ENCODE data around the gene VIT.

VIT gene

DNA sequence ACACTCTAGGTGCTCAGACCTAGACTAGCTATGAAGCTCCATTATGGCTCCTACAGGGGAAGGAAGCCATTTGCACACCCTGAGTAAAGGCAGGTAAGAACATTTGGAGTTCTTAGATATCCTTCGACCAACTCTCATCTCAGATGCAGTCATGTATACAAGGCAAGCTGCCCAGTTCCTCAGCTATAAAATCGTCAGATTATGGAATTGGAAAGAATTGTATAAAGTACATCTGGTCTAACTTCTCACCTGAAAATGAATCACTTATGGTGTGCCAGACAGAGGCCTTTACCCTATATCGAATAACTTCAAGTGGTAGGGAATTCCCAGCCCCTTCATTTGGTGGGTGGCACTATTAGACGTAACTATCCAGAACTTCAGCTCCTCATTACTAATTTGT lies 79.3 kb downstream of the VIT start:
- TF ChIP-seq, protein P1, sequence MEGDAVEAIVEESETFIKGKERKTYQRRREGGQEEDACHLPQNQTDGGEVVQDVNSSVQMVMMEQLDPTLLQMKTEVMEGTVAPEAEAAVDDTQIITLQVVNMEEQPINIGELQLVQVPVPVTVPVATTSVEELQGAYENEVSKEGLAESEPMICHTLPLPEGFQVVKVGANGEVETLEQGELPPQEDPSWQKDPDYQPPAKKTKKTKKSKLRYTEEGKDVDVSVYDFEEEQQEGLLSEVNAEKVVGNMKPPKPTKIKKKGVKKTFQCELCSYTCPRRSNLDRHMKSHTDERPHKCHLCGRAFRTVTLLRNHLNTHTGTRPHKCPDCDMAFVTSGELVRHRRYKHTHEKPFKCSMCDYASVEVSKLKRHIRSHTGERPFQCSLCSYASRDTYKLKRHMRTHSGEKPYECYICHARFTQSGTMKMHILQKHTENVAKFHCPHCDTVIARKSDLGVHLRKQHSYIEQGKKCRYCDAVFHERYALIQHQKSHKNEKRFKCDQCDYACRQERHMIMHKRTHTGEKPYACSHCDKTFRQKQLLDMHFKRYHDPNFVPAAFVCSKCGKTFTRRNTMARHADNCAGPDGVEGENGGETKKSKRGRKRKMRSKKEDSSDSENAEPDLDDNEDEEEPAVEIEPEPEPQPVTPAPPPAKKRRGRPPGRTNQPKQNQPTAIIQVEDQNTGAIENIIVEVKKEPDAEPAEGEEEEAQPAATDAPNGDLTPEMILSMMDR (IDR thresholded peaks at IDR 0.05; ENCODE audit: borderline replicate concordance, control extremely low read depth, extremely low read depth, insufficient read depth, missing control alignments), result no peak
- DNase-seq (ENCODE audit: low spot score), result no peak
- in situ Hi-C loops (cut with MboI; ENCODE audit: low sequenced_read_pairs, unreplicated experiment), result no loop called here

DNA sequence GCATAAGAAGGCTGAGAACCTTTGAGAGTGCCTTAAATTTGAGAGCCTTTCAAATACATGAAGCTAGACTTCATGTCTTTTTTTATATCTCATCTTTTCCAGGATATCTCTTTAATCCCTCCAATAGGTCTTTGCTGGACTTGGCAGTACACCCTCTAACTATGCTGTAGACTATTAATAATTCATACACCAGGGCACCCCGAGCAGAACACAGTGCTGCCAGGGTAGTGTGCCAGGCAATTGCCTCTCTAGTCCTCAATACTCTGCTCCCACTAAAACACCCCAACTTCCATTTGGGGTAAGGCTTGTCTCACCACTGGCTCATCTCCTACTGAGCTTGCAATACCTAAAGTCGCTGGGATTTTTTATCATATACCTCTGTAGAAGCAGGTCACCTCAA lies 80.8 kb downstream of the VIT start:
- in situ Hi-C loops (cut with MboI; ENCODE audit: low sequenced_read_pairs, unreplicated experiment), result no loop called here
- no peak for DNase-seq (ENCODE audit: low spot score)
- TF ChIP-seq, protein P1 (IDR thresholded peaks at IDR 0.05; ENCODE audit: borderline replicate concordance, control extremely low read depth, extremely low read depth, insufficient read depth, missing control alignments), result no peak

DNA sequence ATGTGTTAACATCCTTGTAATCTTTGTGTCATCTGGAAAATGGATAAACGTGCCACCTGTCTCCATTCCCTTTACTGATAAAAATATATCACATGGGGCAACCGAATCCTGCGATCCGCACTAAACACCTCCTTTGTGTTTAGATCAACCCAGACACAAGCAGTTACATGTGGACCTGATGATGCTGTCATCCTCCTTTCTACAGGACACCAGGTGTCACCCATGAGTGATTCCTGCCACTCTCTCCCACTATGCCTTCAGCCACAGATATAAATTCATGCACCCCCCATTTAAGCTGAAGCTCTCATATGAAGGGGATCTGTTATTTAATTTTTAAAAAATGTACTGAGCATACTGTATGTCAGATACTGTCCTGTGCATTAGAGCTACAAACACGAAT lies 81.3 kb downstream of the VIT start:
- TF ChIP-seq, protein P1 (IDR thresholded peaks at IDR 0.05; ENCODE audit: borderline replicate concordance, control extremely low read depth, extremely low read depth, insufficient read depth, missing control alignments), result no peak
- DNase-seq (ENCODE audit: low spot score), result no peak
- in situ Hi-C loops (cut with MboI; ENCODE audit: low sequenced_read_pairs, unreplicated experiment), result no loop called here

DNA sequence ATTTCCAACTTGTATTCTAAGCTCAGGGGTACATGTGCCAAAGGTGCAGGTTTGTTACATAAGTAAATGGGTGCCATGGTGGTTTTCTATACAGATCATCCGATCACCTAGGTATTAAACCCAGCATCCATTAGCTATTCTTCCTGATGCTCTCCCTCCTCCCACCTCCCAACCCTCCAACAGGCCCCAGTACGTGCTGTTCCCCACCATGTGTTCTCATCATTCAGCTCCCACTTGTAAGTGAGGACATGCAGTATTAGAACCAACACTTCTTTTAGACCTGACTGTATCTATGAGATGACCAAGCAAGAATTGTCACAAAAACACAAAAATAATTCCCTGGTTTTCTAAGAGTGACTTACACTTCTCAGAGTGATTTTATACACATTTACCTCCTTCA lies 83.0 kb downstream of the VIT start:
- in situ Hi-C loops (cut with MboI; ENCODE audit: low sequenced_read_pairs, unreplicated experiment), result no loop called here
- no peak for DNase-seq (ENCODE audit: low spot score)
- TF ChIP-seq, protein P1 (IDR thresholded peaks at IDR 0.05; ENCODE audit: borderline replicate concordance, control extremely low read depth, extremely low read depth, insufficient read depth, missing control alignments), result no peak

DNA sequence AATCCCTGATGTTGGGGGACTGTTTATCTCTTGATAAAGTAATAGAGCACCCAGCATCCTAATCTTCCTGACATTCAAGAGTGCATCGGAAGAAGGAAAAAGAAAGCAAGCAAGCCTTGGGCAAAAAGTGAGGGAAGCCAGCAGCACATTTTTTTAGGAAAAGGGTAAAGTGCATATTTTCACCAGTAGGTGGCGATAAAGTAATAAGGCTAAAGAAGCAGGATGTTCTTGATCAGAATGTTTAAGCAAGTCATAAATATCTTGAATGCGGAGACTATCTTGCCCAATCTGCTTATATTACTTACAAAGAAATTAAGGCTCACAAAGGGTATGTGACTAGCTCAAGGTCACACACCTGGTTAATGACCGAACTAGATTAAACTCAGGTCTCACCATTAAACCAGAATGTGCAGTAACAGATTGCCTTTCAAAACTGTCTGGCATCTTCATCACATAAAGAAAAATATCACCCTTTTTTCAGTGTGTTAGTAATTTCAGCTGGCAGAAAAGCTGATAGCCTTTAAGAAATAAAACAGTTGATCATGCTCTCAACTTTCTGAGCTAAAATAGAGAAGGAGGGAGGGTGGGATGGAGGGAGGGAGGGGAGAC lies 83.8 kb downstream of the VIT start:
- TF ChIP-seq, protein P1 (IDR thresholded peaks at IDR 0.05; ENCODE audit: borderline replicate concordance, control extremely low read depth, extremely low read depth, insufficient read depth, missing control alignments), result peak; percentile 65
- in situ Hi-C loops (cut with MboI; ENCODE audit: low sequenced_read_pairs, unreplicated experiment), result no loop called here
- DNase-seq (ENCODE audit: low spot score), result peak; percentile 74

DNA sequence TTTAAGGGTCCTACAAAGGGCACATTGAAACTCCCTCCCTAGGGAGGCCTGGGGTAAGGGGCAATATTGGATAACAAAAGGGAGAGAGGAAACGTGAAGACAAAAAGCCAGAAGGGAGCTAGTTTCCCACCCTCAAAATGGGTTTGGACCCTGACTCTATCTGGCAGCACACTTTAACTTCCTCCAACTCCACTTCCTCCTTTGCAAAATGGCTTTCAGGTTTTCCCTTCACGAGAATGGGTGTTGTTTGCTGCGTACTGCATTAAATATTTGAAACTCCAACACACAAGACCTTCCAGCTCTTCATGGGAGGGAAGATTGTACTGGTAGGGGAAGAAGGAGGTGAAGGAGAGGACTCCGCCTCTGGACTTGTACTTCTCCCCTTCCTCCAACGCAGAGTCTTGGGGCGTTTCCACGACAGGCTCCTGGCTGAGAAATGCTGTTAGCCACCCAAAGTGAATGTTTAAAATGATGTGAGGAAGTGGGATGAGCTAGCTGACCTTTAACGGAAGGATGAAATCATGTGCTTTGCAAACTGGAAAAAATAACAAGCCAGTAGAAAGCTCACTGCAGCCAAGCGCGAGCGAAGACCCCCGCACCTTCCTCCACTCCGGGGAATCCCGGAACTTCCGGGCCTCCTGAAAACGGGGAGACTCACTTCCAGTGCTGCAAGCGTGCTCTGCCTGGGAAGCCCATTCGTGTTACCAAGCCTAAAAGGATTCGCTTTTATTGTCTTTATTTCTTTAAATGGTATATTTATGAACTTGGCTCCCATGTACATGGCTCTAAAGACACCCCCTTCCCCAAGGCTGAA lies 85.6 kb downstream of the VIT start:
- DNase-seq (ENCODE audit: low spot score), result no peak
- TF ChIP-seq, protein P1 (IDR thresholded peaks at IDR 0.05; ENCODE audit: borderline replicate concordance, control extremely low read depth, extremely low read depth, insufficient read depth, missing control alignments), result no peak
- in situ Hi-C loops (cut with MboI; ENCODE audit: low sequenced_read_pairs, unreplicated experiment), result no loop called here

All from GM13976 (cell line).